GM12865 (cell line): ENCODE results near the gene TGFBR3L.
"Not testable (repeated sequence)": the region's sequence is repeated elsewhere in the genome, so short reads cannot be mapped to it uniquely, and the experiment has no call there.

Experiments used
- DNase-seq: peaks from one replicate; pipeline ENCODE4 v3.0.0; 2010; ENCODE audit warnings: low read depth
- H3K4me3 ChIP-seq: 2 replicates; pipeline ENCODE4 v1.5.1; 2011; ENCODE audit warnings: mild to moderate bottlenecking, low read depth, low read length, control low read depth
- CTCF ChIP-seq: IDR thresholded peaks from 2 replicates; pipeline ENCODE4 v1.5.1; 2011; ENCODE audit warnings: low read length, control low read depth, low read depth, inconsistent platforms; ENCODE audit not compliant: insufficient read depth; ENCODE audit errors: missing control alignments

The TGFBR3L gene

GRCh38 chr19:7914099-7914498, 531 bp upstream of the TGFBR3L start:
- TF ChIP-seq CTCF = no peak
- DNase-seq = no peak
- no peak overlapping the region for H3K4me3 ChIP-seq

GRCh38 chr19:7915250-7916102, 846 bp downstream of the TGFBR3L start:
- TF ChIP-seq CTCF = no peak
- no peak for DNase-seq
- no peak overlapping the region; the same call in 1 of the 2 replicates for H3K4me3 ChIP-seq

GRCh38 chr19:7916103-7916954, 1.7 kb downstream of the TGFBR3L start:
- peak overlapping the region; percentile 39 for H3K4me3 ChIP-seq
- no peak for TF ChIP-seq CTCF
- peak; percentile 48 for DNase-seq

- no peak for TF ChIP-seq CTCF
- H3K4me3 ChIP-seq = peak overlapping the region; percentile 9; the same call in 1 of the 2 replicates
- no peak for DNase-seq
Measured at GRCh38 chr19:7916955-7917266, 2.3 kb downstream of the TGFBR3L start.

- TF ChIP-seq CTCF = peak; percentile 58
- H3K4me3 ChIP-seq = peak overlapping the region; percentile 9; the same call in 1 of the 2 replicates
- peak; percentile 64 for DNase-seq
Measured at GRCh38 chr19:7917267-7918061, 2.8 kb downstream of the TGFBR3L start.

GRCh38 chr19:7918062-7918614, 3.5 kb downstream of the TGFBR3L start:
- not testable (repeated sequence) for H3K4me3 ChIP-seq, DNase-seq
